HG02885 (cell line): Measurements from ENCODE around the gene S1PR3.
"Not testable (repeated sequence)": the region's sequence is repeated elsewhere in the genome, so short reads cannot be mapped to it uniquely, and the experiment has no call there.

ENCODE experiments used
- ATAC-seq: cut with Tn5 transposase; IDR thresholded peaks from one replicate; pipeline ENCODE4 v1.9.1; 2021; ENCODE audit warnings: mild to moderate bottlenecking; ENCODE audit not compliant: unreplicated experiment, poor library complexity

S1PR3 gene

GRCh38 chr9:88991066-88992034 lies at the start of gene S1PR3:
S1PR3 (plus strand) TSS chr9:88991468; CDS start chr9:89001201, 9,733 bp downstream.
- ATAC-seq = no peak

GRCh38 chr9:88941586-88941985 lies 49.7 kb upstream of the S1PR3 start:
- not testable (repeated sequence) for ATAC-seq

DNA sequence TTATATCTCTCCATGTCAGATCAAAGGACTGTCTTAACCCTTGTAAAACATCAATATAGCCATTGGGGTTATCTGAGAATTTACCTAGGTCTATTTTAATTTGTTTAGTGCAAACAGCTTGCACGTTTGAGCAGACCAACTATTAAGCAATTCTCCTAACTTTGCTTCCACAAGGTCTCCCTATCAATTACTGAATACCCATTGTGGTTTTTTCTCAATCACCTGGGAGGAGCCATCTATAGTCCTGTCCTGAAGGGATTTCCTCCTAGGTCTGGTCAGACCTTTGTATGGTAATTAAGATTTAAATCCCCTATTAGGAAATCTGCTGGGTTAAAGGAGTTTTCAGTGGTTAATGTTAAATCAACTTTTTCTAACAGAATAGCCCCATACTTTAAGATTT lies 48.9 kb upstream of the S1PR3 start:
- ATAC-seq = no peak

GRCh38 chr9:88945636-88946333 lies 45.5 kb upstream of the S1PR3 start:
- ATAC-seq = no peak

GRCh38 chr9:88947581-88948573 lies 43.4 kb upstream of the S1PR3 start:
- ATAC-seq = no peak

DNA sequence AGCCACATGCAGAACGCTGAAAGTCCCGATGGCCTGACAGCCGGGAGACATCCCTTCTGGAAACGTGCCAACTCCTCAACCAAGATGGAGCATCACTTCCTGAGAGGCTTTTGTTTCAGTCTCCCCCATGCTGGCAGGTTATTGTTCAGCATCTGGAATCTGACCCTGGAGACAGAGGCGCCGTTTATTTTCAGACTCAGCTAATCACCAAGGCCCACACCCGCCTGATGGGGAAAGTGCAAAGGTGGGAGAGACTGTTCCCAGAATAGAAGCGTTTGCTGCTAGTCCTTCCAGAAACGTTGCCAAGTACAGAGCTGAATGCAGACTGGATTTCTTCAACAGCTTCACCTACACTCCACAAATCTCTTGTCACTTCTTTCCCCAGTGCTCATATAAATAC lies 41.8 kb upstream of the S1PR3 start:
- no peak for ATAC-seq

DNA sequence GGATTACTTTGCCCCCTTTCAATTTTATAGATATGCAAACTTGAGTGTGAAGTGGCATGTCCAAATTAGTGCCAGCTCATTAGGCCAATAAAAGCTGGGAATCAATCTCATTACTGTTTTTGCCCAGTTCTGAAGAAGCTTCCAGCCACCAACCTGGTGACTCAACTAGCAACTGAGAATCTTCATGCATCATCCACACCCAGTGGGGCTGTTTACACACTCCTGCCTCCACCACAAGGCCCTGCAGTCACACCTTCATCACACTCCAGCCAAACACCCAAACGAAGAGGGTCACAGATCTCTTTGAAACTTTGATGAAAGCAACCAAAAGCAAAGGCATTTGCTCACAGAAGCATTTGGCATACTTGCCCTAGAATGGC lies 41.3 kb upstream of the S1PR3 start:
- no peak for ATAC-seq

DNA sequence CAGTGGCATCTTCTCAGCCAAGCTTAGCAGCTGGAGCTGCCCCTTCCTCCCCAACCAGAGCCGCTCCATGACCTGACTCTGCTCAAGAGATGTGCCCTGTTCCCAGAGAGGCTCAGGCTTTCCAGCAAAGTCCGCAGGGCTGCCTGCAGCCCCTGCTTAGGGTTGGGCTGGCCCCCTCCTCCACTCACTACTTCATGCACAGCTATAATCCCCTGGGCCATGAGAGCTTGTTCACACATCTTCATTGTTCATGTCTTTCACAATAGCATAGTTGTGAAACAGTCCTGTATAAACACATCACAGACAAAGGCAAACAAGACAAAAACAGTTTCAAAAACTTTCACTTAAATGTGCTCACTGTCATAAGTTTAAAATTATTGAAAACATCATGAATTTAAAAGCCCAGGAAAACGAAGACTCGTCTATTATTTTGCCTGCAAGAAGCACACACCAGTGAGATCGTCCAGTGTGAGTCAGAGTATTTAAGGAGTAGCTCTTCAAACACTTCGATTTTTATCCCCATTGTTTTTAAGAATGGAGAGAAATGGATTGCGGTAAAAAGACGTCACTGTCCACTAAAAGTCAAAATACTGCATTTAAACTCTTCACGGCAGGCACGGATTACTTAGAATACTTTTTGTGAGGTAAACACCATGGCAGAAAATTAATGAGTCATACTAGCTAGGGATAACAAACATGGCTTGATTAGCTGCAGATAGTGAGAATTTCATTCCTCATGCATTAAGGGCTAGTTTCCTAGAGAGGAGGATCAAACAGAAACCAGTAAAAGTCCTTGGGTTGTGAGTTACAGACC lies 40.7 kb upstream of the S1PR3 start:
- ATAC-seq = no peak

- no peak for ATAC-seq
These were observed 40.1 kb upstream of the S1PR3 start for GRCh38 chr9:88951155-88951542.

DNA sequence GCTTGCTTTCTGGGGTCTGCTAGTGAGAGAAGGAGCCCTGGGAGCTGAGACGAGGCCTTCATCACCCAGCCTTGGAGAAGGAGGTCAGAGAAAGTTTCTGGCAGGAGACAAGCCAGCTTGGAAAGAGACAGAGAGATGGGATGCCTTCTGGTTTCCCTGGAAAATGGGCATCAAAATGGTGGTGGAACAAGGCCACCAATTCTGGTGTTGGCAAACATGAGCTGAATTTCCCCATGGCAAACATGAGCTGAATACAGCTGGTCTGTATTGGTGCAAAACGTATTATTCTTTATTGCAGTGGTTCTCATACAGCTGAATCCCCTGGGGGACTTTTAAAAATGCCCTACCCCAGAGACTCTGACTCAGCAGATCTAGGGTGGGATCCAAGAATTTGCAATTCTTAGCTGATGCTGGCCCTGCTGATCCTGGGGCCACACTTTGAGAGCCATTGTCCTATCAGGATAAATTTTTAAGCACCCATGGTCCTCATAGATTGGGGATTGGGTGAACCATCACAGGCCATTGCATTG lies 39.1 kb upstream of the S1PR3 start:
- ATAC-seq = no peak

GRCh38 chr9:88952976-88953375 lies 38.3 kb upstream of the S1PR3 start:
- no peak for ATAC-seq

GRCh38 chr9:88953381-88954029 lies 37.8 kb upstream of the S1PR3 start:
- no peak for ATAC-seq

DNA sequence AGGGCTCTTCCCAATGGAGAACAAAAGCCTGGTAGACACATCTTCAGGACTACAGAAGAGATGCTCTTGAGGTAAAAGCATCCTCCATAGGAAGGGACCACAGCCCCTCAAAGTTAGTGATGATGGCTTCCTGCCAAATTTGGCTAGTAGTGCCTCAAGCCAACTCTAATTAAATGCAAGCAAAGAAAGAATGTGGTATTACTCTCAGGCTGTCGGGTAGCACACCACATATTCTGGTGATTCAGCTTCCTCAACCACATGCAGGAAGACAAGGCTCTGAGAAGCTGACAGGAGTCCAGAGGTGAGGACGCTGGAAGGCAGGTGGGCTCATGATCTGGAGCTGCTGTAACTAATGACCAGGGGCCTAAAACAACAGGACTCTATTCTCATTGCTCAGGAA lies 37.2 kb upstream of the S1PR3 start:
- ATAC-seq = no peak

DNA sequence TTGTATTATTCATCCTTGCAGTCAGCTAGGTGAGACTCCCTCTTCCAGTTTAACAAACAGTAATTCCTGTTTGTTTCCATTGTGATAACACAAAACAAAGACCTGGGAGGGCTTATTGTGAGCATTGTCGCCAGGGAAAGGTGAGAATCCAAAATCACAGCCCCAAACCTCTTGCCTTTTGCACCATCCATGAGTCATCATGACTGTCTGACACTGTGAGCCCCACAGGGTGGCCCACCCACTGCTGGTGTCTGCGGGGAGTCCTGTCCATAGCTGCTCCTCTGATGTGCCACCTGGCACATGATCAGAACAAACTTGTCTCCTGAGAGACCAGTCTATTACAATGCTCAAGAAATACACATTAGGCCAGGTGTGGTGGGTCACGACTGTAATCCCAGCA lies 33.7 kb upstream of the S1PR3 start:
- no peak for ATAC-seq

DNA sequence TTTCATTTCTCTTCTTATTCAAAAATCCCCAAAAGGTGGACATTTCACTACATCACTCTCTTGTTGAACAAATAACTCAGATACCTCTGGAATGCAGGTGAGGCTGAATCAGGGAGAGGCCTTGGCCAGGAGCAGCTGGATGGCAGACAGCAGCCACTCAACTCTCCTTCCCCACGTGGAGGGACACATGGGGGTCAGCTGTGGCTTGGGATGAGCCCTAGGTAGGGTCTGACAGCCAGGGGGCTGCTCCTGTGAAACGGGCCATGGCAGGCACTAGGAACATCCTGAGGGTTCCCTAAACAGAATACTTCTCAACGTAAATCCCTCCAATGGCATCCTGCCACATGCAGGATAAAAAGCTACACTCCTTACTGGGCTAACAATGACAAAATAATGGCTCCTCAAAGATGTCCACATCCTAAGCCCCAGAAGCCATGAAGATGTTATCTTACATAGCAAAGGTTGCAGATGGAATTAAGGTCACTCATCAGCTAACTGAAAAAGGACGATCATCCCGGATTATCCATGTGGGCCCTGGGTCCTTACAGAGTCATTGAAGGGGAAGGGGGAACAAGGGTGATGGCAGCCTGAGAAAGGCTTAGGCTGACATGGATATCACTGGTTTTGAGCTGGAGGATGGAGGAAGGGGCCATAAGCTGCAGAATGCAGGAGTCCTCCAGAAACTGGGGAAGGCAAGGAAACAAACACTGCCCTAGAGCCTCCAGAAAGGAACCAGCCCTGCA lies 31.4 kb upstream of the S1PR3 start:
- ATAC-seq = no peak

DNA sequence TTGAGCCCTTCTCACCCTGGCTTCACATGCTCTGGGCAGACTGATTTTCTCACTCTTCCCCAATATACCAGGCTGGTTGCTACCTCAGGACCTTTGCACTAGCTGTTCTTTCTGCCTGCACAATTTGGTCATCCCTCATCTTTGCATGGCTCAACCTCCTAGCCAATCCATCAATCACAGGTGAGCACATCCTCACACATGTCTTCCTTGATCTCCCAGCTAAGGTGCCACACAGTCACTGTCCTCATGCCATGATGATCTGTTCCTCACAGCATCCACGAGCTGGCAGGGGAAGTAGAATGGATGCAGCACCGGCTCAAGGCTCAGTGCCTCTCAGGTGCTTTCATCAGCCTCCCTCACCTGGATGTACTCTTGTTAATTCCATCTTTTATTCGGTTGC lies 30.6 kb upstream of the S1PR3 start:
- ATAC-seq = no peak

DNA sequence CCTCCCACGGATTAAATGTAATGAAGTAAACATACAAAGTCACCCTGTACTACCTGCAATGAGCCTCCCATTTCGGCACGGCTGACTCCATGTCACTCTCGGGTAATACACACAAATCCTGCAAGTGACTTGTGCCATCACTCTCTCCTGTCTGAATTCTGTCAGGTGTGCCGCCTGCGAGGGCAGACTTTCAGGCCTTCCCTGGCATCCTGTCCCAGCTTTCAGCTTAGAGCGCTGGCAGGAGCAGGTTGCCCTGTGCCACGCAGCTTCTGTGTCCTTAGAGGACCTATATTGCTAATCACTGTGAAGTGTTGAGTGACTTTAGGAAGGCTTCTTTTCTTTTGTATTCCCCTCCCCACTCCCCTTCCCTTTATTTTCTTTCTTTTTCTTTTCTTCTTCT lies 25.8 kb upstream of the S1PR3 start:
- ATAC-seq = no peak
